NCI-H2107 treated with DMSO at 0.1 percent for 48 hours (cell line): Measurements from ENCODE around the gene DAZAP1.
"Not testable (repeated sequence)": the region's sequence is repeated elsewhere in the genome, so short reads cannot be mapped to it uniquely, and the experiment has no call there.

Source experiments
- DNase-seq: peaks from one replicate; lab custom pipeline; 2025; ENCODE audit not compliant: unreplicated experiment; lab: John Stamatoyannopoulos, UW

DAZAP1 gene

GRCh38 chr19:1439525-1440417, 32.4 kb downstream of the DAZAP1 start:
- not testable (repeated sequence) for DNase-seq

DNA sequence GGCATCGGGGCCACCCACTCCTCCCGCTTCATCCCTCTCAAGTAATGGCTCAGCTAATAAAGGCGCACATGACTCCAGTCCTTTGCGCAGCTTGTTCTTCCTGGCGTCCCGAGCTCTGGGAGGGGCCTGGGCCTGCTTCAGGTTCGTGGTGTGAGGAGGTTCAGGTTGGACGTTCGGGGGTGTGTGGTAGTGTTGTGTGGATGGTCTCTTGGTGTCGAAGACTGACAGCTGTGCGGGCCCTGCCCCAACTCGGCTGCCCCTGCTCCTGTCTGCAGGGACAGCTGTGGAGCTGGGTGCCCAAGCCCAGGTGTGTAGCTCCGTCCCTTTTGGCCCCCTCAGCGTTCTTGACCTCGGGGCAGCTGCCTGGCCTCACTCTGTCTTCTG, 33.0 kb downstream of the DAZAP1 start:
- no peak for DNase-seq

- DNase-seq: no peak
These were observed 33.6 kb downstream of the DAZAP1 start for GRCh38 chr19:1441022-1441426.

- no peak for DNase-seq
These were observed 34.5 kb downstream of the DAZAP1 start for GRCh38 chr19:1441677-1442438.

- DNase-seq: no peak
These were observed 38.0 kb downstream of the DAZAP1 start for GRCh38 chr19:1445185-1445931.

DNA sequence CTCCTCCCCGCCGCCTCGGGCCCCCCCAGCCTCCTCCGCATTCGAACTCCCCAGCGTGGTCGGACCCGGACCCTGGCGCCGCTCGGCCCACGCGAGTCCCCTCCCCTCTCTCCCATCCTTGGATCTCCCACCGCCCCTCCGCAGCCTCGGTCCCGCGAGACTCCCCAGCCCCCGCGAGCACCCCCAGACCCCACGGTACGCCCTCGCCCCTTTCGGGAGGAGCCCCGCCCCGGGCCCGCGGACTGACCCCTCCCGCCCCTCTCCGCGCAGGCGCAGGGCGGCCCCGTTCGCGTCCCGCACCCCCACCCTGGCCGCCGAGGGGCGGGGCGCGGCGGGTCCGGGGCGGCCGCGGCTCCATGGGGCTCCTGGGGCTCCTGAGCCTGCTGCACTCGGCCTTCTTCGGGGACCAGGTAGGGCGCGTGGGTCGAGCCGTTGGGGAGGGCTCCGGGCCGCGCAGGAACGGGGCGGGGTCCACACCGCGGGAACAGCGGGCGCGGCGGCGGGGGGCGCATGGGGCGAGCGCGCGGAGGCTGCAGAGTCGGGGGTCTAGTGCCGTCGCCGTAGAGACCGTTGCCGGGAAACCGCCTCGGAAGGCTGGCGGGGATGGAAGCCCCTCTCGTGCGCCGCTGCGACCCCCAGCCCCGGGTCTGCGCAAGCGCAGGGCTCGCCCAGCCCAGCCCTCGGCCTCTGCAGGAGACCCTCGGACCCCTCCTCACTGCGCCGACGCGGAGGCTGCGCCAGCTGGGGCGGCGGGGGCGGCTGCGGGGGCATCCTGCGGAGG, 38.7 kb downstream of the DAZAP1 start:
- no peak for DNase-seq

GRCh38 chr19:1446713-1447481, 39.5 kb downstream of the DAZAP1 start:
- DNase-seq: no peak

DNA sequence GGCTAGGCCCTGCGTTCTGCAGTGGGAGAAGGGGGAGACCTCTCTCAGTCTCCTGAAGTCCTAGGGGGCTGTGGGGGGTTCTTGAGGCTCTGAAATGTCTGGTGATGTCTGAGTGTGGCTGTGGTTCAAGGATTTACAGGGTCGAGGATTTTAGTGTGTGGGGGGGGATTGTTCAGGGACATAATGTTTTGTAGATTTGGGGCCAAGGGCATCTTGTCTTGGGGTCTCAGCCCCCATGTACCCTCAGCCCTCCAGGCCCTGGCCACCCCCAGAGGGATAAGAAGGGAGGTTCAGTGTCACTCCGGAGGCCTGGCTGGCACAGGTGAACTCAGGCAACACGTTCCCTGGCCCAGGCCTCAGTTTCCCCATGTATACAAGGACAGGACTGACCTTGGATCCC, 40.1 kb downstream of the DAZAP1 start:
- no peak for DNase-seq

- no peak for DNase-seq
These were observed 40.6 kb downstream of the DAZAP1 start for GRCh38 chr19:1447944-1448343.

GRCh38 chr19:1449467-1450442, 42.4 kb downstream of the DAZAP1 start, which contains the start of gene APC2:
APC2 (plus strand) TSS chr19:1450121; CDS start chr19:1453002, 2,881 bp downstream.
- DNase-seq: no peak

DNA sequence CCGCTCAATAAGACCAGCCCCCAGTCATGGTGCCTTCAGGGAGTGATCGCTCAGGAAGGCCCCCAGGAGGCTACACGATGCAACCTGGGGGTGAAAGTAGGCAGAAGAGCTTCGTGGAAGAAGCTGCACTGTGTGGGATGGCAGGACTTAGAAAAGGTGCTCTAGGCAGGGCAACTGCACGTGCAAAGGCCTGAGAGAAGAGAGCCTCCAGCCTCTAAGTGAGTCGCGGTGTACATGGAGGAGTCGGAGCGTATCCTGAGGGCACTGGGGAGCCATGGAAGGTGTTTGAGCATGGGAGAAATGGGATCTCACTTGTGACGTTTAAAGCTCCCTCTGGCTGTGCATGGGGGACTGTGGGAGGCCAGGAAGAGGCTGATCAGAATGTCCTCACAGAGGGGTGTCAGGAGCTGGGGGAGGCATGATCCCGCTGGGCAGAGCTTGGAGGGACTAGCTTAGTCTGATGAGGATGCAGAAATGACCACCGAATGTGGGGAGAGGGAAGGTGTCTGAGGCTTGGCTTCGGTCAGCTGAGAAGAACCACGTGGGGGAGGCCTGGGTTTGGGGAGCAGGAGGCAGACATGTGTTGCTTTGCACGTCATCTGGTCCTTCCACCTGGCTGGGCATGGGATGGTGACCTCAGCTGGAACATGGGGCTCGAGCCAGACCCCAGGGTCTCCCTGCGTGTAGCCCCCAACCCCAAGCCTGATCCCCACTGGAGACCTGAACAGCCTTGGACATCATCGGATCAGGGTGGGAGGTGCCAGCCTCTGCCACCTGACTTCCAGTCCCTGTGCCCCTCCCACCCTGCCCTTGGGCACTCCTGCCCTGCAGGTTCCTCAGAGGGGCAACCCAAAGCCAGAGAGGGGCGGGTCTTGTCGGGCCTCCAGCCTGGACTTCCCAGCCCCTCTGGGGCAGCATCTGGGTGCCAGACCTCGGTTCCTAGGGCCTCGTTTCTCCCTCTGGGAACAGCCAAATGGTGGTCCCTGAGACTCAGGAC, 43.6 kb downstream of the DAZAP1 start:
- no peak for DNase-seq

DNA sequence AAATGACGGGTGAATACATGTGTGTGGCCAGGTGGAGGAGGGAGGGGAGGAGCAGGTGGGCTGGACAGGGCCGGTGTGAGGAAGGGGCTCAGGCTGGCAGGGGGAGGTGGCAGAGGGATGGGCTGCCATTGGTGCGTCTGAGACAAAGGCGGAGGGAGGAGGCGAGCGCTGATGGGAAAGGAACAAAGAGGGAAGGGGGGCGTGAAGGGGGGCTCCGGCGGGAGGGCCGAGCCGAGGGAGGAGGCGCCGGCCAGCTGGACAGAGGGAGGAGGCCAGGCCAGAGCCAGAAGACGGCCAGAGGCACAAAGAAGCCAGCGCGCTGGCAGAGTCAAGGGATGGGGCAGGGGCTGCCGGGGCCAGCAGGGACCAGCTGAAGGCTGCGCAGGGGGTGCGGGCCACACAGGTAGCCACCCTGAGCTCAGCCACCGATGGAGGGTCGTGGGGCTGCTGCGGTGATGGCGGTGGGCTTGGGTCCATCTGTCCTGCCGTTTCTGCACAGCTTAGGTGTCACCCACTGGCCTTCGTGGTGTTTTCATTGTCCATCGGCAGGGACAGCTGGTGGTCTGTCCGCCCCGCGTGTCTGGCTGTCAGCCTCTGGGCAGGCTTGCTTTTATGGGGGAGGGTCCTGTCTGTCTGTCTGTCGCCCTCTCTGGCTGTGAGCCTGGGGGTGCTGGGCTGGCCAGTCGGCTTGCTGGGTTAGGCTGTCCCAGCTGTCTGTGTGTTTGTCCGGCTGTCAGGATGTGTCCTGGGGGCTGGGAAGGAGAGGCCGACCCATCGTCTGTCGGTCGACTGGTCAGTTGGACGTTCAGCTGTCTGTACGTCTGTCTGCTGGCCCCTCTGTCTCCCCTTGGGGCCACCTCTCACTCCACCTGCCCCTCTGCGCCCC, 44.8 kb downstream of the DAZAP1 start:
- DNase-seq: no peak

GRCh38 chr19:1452802-1453524, 45.6 kb downstream of the DAZAP1 start:
- no peak for DNase-seq

DNA sequence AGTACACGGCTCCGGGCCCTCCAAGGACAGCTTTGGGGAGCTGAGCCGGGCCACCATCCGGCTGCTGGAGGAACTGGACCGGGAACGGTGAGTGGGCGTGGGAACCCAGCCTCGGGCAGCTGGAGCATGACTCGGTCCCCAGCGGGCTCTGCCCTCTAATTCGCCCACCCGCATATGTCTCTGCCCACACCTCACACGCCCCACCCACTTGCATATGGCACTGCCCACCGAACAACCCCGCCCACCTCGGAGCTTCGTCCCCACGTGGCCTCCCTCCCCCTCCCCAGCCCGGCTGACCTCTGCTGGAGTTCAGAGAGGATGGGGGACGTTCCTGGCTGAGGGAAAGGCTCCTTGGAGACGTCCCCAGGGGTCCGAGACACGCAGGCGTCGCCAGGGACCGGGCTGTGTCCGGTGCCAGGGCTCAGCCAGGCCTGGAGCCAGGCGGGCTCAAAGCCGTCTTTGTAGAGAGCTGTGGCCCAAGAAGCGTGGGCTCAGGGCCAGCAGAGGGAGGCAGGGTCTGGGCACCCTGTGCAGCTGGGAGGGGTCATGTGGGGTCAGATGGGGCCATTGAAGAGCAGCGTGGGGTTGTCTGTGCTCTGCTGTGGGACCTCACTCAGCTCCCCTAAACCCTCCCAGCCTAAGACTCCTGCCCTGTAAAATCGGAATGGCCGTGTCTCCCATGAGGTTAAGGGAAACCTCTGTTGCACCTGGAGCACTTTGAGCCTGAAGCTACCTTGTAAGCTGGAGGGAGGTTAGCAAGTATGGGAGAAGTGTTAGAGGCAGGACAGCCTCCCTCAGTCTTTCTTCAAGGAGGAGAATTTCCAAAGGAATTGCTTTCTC, 46.4 kb downstream of the DAZAP1 start:
- no peak for DNase-seq

DNA sequence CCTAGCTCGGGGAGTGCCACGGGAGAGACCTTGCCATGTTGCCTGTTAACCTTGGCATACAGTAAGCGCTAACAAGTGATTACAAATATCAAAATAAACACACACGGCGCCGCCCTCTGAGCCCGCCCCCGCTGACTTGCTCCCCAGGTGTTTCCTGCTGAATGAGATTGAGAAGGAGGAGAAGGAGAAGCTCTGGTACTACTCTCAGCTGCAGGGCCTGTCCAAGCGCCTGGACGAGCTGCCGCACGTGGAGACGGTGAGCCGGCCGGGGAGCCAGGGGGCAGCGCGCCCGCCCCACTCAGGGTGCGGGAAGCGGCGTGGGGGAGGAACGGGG, 47.6 kb downstream of the DAZAP1 start:
- DNase-seq: no peak
